GM21825 (cell line): ENCODE measurements around the gene CDH15.
A peak's percentile ranks its signal among the peaks of the same experiment; 100 is the strongest.

Experiments
- ATAC-seq: cut with Tn5 transposase; IDR thresholded peaks from one replicate; pipeline ENCODE4 v1.9.1; 2021; ENCODE audit warnings: mild to moderate bottlenecking, moderate library complexity; ENCODE audit not compliant: unreplicated experiment

The CDH15 gene

GRCh38 chr16:89171216-89172170, at the start of gene CDH15:
Gene CDH15, plus strand, starts transcription at chr16:89171748. Its CDS starts 84 bp downstream, at chr16:89171832.
- peak; percentile 78 for ATAC-seq

- no peak for ATAC-seq
These were observed 49.2 kb upstream of the CDH15 start for GRCh38 chr16:89122322-89122851.

GRCh38 chr16:89123001-89123830, 48.3 kb upstream of the CDH15 start:
- ATAC-seq, result no peak

- no peak for ATAC-seq
These were observed 47.8 kb upstream of the CDH15 start for GRCh38 chr16:89123831-89124100.

GRCh38 chr16:89129378-89129777, 42.2 kb upstream of the CDH15 start:
- ATAC-seq, result no peak

GRCh38 chr16:89130448-89130847, 41.1 kb upstream of the CDH15 start:
- no peak for ATAC-seq

GRCh38 chr16:89131783-89132182, 39.8 kb upstream of the CDH15 start:
- no peak for ATAC-seq

GRCh38 chr16:89132194-89133005, 39.1 kb upstream of the CDH15 start:
- no peak for ATAC-seq

- no peak for ATAC-seq
These were observed 38.0 kb upstream of the CDH15 start for GRCh38 chr16:89133457-89134127.

- no peak for ATAC-seq
These were observed 37.3 kb upstream of the CDH15 start for GRCh38 chr16:89134269-89134668.

GRCh38 chr16:89135166-89135565, 36.4 kb upstream of the CDH15 start:
- no peak for ATAC-seq

- ATAC-seq, result no peak
These were observed 35.4 kb upstream of the CDH15 start for GRCh38 chr16:89135971-89136765.

GRCh38 chr16:89136931-89137330, 34.6 kb upstream of the CDH15 start:
- no peak for ATAC-seq

GRCh38 chr16:89137666-89138512, 33.7 kb upstream of the CDH15 start:
- no peak for ATAC-seq

- ATAC-seq, result no peak
These were observed 33.1 kb upstream of the CDH15 start for GRCh38 chr16:89138513-89138795.

- ATAC-seq, result no peak
These were observed 32.6 kb upstream of the CDH15 start for GRCh38 chr16:89138843-89139520.

GRCh38 chr16:89139907-89140361, 31.6 kb upstream of the CDH15 start:
- ATAC-seq, result no peak

GRCh38 chr16:89140401-89140800, 31.1 kb upstream of the CDH15 start:
- ATAC-seq, result no peak
